RWPE2 (cell line): ENCODE results near the gene GRM2.
A peak's percentile ranks its signal among the peaks of the same experiment; 100 is the strongest.

Experiments used
- ATAC-seq: fragments of 200-7000 bp; cut with Tn5 transposase; 3 replicates; pipeline ENCODE4 v1.9.1; 2021; ENCODE audit warnings: low read depth
- DNase-seq: peaks from one replicate; pipeline ENCODE4 v3.0.0-alpha.2; 2020; ENCODE audit warnings: low spot score
- H3K27ac ChIP-seq: fragments of 450-650 bp; 2 replicates; pipeline ENCODE4 v1.5.1; 2017; ENCODE audit warnings: mild to moderate bottlenecking; ENCODE audit not compliant: poor library complexity, severe bottlenecking
- H3K27me3 ChIP-seq: fragments of 250-450 bp; sonication (Bioruptor Pico); 2 replicates; pipeline ENCODE4 v1.5.1; 2021; ENCODE audit warnings: mild to moderate bottlenecking, moderate library complexity; ENCODE audit not compliant: insufficient read depth, poor library complexity, severe bottlenecking
- H3K36me3 ChIP-seq: fragments of 250-450 bp; sonication (Bioruptor Pico); 2 replicates; pipeline ENCODE4 v1.5.1; 2020; ENCODE audit warnings: low read depth, mild to moderate bottlenecking, moderate library complexity
- H3K4me1 ChIP-seq: fragments of 250-450 bp; sonication (Bioruptor Pico); 2 replicates; pipeline ENCODE4 v1.5.1; 2021; ENCODE audit warnings: mild to moderate bottlenecking, moderate library complexity; ENCODE audit not compliant: insufficient read depth, poor library complexity, severe bottlenecking
- H3K4me3 ChIP-seq: fragments of 250-450 bp; sonication (Bioruptor Pico); 2 replicates; pipeline ENCODE4 v1.5.1; 2021; ENCODE audit warnings: mild to moderate bottlenecking, moderate library complexity; ENCODE audit not compliant: severe bottlenecking
- H3K9me3 ChIP-seq: fragments of 250-450 bp; sonication (Bioruptor Pico); 2 replicates; pipeline ENCODE4 v1.5.1; 2021; ENCODE audit warnings: mild to moderate bottlenecking, moderate library complexity; ENCODE audit not compliant: severe bottlenecking
- CTCF ChIP-seq: fragments of 450-650 bp; IDR thresholded peaks from one replicate; pipeline ENCODE4 v1.5.1; 2017; ENCODE audit warnings: mild to moderate bottlenecking, moderate library complexity; ENCODE audit not compliant: poor library complexity, severe bottlenecking

Gene GRM2

GRCh38 chr3:51706788-51707731 is at the start of gene GRM2:
Gene GRM2, plus strand, starts transcription at chr3:51707068. Its CDS starts 1,916 bp downstream, at chr3:51708984.
- DNase-seq: peak; percentile 89
- Histone ChIP-seq H3K36me3 (no peaks in the 10 kb centered on the region; the same call in 1 of the 2 replicates), H3K4me1 (no peaks in the 10 kb centered on the region), H3K27me3 (peaks cover 8% of the 10 kb centered on the region), H3K27ac (no peak within 1 kb of the TSS), H3K9me3 (no peaks in the 10 kb centered on the region), H3K4me3 (peak within 1 kb of the TSS; percentile 21)
- no peak for TF ChIP-seq CTCF
- peak; percentile 79 for ATAC-seq

DNA sequence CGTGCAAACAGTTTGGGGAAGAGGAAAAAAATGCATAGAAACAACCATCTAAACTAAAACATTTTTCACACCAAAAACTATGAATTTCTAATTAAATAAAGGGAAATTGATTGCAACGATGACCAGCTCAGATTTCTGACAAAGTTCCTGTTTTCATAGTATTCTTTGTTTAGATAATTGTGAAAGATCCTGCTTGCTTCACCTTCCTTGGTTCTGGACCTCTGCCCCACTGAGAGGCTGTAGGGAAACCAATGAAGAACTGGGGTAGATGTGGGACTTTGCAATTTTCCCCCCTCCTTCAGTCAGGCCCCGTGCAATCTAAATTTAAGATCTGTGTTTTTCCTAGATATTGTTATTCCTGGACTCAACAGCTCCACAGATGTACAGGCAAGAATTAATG is 49.6 kb upstream of the GRM2 start:
- Histone ChIP-seq H3K4me1 (no peaks in the 10 kb centered on the region), H3K9me3 (no peaks in the 10 kb centered on the region), H3K4me3 (no peak overlapping the region), H3K36me3 (peaks cover 37% of the 10 kb centered on the region), H3K27ac (no peak overlapping the region), H3K27me3 (no peaks in the 10 kb centered on the region)
- DNase-seq: no peak
- no peak for TF ChIP-seq CTCF
- ATAC-seq: no peak

GRCh38 chr3:51659942-51660341 is 46.9 kb upstream of the GRM2 start:
- Histone ChIP-seq H3K9me3 (no peaks in the 10 kb centered on the region), H3K27me3 (no peaks in the 10 kb centered on the region), H3K27ac (no peak overlapping the region), H3K4me3 (no peak overlapping the region), H3K36me3 (peaks cover 44% of the 10 kb centered on the region), H3K4me1 (no peaks in the 10 kb centered on the region)
- no peak for TF ChIP-seq CTCF
- ATAC-seq: no peak
- DNase-seq: no peak

DNA sequence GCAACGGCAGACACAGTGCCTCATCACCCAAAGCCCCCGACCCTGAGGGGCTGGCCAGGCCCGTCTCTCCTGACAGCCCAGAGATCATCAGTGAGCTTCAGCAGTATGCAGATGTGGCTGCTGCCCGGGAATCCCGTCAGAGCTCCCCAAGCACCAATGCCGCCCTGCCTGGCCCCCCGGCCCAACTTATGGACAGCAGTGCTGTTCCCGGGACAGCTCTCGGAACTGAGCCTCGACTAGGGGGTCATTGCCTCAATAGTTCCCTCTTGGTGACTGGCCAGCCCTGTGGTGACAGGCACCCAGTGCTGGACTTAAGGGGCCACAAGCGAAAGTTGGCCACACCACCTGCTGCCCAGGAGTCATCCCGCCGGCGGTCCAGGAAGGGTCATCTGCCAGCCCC is 44.4 kb upstream of the GRM2 start:
- TF ChIP-seq CTCF: no peak
- no peaks in the 10 kb centered on the region for H3K9me3 ChIP-seq
- no peaks in the 10 kb centered on the region for H3K27me3 ChIP-seq
- no peak overlapping the region for H3K27ac ChIP-seq
- no peak overlapping the region for H3K4me3 ChIP-seq
- H3K36me3 ChIP-seq: peaks cover 28% of the 10 kb centered on the region
- ATAC-seq (no peak), DNase-seq (no peak)
- no peaks in the 10 kb centered on the region for H3K4me1 ChIP-seq

DNA sequence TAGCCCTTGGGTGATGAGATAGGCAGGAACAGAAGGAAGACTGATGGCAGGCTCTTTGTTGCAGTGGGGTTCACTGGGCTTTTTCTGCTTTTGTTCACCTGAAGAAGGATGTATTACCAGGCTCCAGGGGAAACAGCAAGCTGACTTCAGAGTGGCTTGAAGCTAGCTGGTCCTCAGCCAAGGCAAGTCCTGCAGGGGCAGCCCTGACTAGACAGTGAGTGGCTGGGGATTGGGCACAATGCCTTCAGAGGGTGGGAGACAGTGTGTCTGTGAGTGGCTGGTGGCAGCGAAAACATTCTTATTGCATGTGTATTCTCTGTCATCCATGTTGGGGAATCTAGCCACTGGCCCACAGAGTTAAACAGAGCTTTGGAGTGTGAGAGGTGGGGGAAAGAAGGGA is 38.1 kb upstream of the GRM2 start:
- no peak for ATAC-seq
- no peaks in the 10 kb centered on the region for H3K9me3 ChIP-seq
- peaks cover 3% of the 10 kb centered on the region for H3K4me1 ChIP-seq
- H3K27ac ChIP-seq: no peak overlapping the region
- no peak overlapping the region for H3K4me3 ChIP-seq
- no peaks in the 10 kb centered on the region for H3K27me3 ChIP-seq
- DNase-seq: no peak
- H3K36me3 ChIP-seq: no peaks in the 10 kb centered on the region
- no peak for TF ChIP-seq CTCF
